Activated CD4-positive, alpha-beta T cell treated with anti-CD3 and anti-CD28 coated beads for 36 hours (primary cell): ENCODE data around the gene R3HDM2. TPM values are rescaled to one million over a fixed set of nuclear protein-coding genes. Genes with fewer than 3 reads are reported as not detected.

Experiments used
- ATAC-seq: fragments of 200-7000 bp; cut with Tn5 transposase; one replicate; pipeline ENCODE4 v1.10.0; 2021; ENCODE audit warnings: mild to moderate bottlenecking, moderate library complexity
- CTCF ChIA-PET: fragments of 350-600 bp; sonication (Branson Sonifier 250); formaldehyde crosslinking; loops from one replicate; lab custom pipeline; 2021; ENCODE audit warnings: antibody characterized with exemption; lab: Charles Lee
- POLR2A ChIA-PET: fragments of 350-600 bp; sonication (Branson Sonifier 250); formaldehyde crosslinking; loops from one replicate; lab custom pipeline; 2021; ENCODE audit warnings: antibody characterized with exemption, inconsistent platforms; lab: Charles Lee
- DNase-seq: peaks from one replicate; pipeline ENCODE4 v3.0.0-alpha.2; 2020
- H3K27ac Mint-ChIP-seq: one replicate; pipeline ENCODE4 v1.8.0; 2021; ENCODE audit warnings: mixed read lengths
- H3K27me3 Mint-ChIP-seq: one replicate; pipeline ENCODE4 v1.8.0; 2021; ENCODE audit warnings: mixed read lengths
- H3K36me3 Mint-ChIP-seq: one replicate; pipeline ENCODE4 v1.8.0; 2021; ENCODE audit warnings: low read depth, mixed read lengths
- H3K4me1 Mint-ChIP-seq: one replicate; pipeline ENCODE4 v1.8.0; 2021; ENCODE audit warnings: mixed read lengths
- H3K4me3 Mint-ChIP-seq: one replicate; pipeline ENCODE4 v1.8.0; 2021; ENCODE audit warnings: mild to moderate bottlenecking, moderate library complexity, mixed read lengths
- H3K9me3 Mint-ChIP-seq: one replicate; pipeline ENCODE4 v1.8.0; 2021; ENCODE audit warnings: low read depth, mixed read lengths
- intact Hi-C, 2 experiments: fragments of 100-400 bp; cut with DNase I in 1 of 2; cut with micrococcal nuclease in 1 of 2; formaldehyde crosslinking; loops; one replicate each; pipeline versions ENCODE4 v1.14.2 to v1.15.1; 2022 to 2024; cut with DNase I, micrococcal nuclease
- total RNA-seq, 2 experiments: library from RNA; stranded (reverse); gene quantifications; one replicate each; pipeline ENCODE4 v1.2.3, GENCODE V29; 2021

Gene R3HDM2
- total RNA-seq, 2 experiments from 2014 or later = 45.9 to 52.5 TPM

DNA sequence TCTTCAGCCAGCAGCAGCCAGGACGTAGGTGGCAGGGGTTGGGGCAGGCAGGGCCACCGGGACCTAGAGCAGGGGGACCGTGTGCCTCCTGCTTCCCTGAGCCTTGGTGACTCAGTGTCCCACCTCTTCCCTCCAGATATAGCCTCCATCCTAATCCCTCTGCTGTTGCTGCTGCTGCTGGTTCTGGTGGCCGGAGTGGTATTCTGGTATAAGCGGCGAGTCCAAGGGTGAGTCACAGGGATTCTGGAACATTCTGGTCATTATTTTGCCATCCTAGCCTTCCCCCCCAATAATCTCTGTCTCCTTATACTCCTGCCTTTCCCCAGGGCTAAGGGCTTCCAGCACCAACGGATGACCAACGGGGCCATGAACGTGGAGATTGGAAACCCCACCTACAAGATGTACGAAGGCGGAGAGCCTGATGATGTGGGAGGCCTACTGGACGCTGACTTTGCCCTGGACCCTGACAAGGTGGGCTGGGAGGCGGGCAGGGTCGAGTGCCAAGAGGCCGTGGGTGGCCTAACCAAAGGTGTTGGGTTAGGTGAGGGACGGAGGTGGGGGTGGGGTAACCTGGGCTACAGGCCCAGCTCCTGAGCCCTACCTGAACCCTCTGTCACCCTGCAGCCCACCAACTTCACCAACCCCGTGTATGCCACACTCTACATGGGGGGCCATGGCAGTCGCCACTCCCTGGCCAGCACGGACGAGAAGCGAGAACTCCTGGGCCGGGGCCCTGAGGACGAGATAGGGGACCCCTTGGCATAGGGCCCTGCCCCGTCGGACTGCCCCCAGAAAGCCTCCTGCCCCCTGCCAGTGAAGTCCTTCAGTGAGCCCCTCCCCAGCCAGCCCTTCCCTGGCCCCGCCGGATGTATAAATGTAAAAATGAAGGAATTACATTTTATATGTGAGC is 218.8 kb downstream of the R3HDM2 start:
- POLR2A ChIA-PET = no interaction called here
- intact Hi-C loops = loop anchor here in 1 of 2 experiments (2.0 kb wide), 1 partner anchor 241 kb away; no protein-coding TSS in a partner anchor
- Mint-ChIP-seq H3K9me3 (no peaks in the 10 kb centered on the region), H3K27ac (no peak overlapping the region), H3K4me1 (peaks cover 21% of the 10 kb centered on the region), H3K27me3 (peaks cover 29% of the 10 kb centered on the region), H3K36me3 (no peaks in the 10 kb centered on the region), H3K4me3 (no peak overlapping the region)
- CTCF ChIA-PET = interaction anchor here (0.6 to 4.2 kb wide), 7 partner anchors 15 to 201 kb away, joined by 3 to 167 read pairs (median 5); partner anchors contain the start of gene SHMT2
- no peak for ATAC-seq
- DNase-seq = no peak

GRCh38 chr12:57210926-57211692 is 219.7 kb downstream of the R3HDM2 start:
- H3K4me1 Mint-ChIP-seq = peaks cover 21% of the 10 kb centered on the region
- H3K4me3 Mint-ChIP-seq = no peak overlapping the region
- no peaks in the 10 kb centered on the region for H3K36me3 Mint-ChIP-seq
- H3K27me3 Mint-ChIP-seq = peaks cover 28% of the 10 kb centered on the region
- H3K9me3 Mint-ChIP-seq = no peaks in the 10 kb centered on the region
- H3K27ac Mint-ChIP-seq = no peak overlapping the region
- POLR2A ChIA-PET = no interaction called here
- ATAC-seq (no peak), DNase-seq (no peak)
- intact Hi-C loops = no loop called here
- CTCF ChIA-PET = interaction anchor here (1.0 kb wide), 1 partner anchor 45 kb away, joined by 3 read pairs; no protein-coding TSS in a partner anchor

DNA sequence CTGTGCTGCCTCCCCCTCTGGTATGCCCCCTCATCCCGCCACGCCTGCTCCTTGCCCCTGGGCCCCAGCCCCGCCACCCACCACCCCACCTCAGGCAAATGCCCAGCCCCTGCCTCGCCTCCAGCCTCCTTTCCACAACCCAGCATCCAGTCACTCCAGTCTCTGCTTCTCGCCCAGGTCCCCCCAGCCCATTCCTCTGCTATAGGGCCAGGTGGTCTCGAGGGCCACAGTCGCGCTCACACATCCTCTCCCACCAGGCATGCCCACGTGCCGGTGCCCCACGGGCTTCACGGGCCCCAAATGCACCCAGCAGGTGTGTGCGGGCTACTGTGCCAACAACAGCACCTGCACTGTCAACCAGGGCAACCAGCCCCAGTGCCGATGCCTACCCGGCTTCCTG is 220.4 kb downstream of the R3HDM2 start:
- Mint-ChIP-seq H3K4me3 (no peak overlapping the region), H3K27ac (no peak overlapping the region), H3K36me3 (no peaks in the 10 kb centered on the region), H3K9me3 (no peaks in the 10 kb centered on the region), H3K27me3 (peaks cover 22% of the 10 kb centered on the region), H3K4me1 (peaks cover 16% of the 10 kb centered on the region)
- DNase-seq (no peak), ATAC-seq (no peak)
- ChIA-PET CTCF (interaction anchor here (1.0 kb wide), 1 partner anchor 45 kb away, joined by 3 read pairs; no protein-coding TSS in a partner anchor), POLR2A (no interaction called here)
- intact Hi-C loops = no loop called here

- Mint-ChIP-seq H3K36me3 (no peaks in the 10 kb centered on the region), H3K4me1 (peaks cover 12% of the 10 kb centered on the region), H3K27me3 (peaks cover 16% of the 10 kb centered on the region), H3K4me3 (no peak overlapping the region), H3K9me3 (no peaks in the 10 kb centered on the region), H3K27ac (no peak overlapping the region)
- CTCF ChIA-PET = interaction anchor here (1.0 kb wide), 1 partner anchor 46 kb away, joined by 3 read pairs; no protein-coding TSS in a partner anchor
- intact Hi-C loops = no loop called here
- POLR2A ChIA-PET = no interaction called here
- DNase-seq (no peak), ATAC-seq (no peak)
Measured at GRCh38 chr12:57209916-57210315, 220.9 kb downstream of the R3HDM2 start.

GRCh38 chr12:57208631-57209282 is 222.1 kb downstream of the R3HDM2 start:
- CTCF ChIA-PET = interaction anchor here (0.6 to 2.7 kb wide), 2 partner anchors 34 to 363 kb away, joined by 3 to 8 read pairs; no protein-coding TSS in a partner anchor
- ATAC-seq (no peak), DNase-seq (no peak)
- no peak overlapping the region for H3K27ac Mint-ChIP-seq
- H3K4me3 Mint-ChIP-seq = no peak overlapping the region
- H3K27me3 Mint-ChIP-seq = peaks cover 5% of the 10 kb centered on the region
- intact Hi-C loops = no loop called here
- H3K9me3 Mint-ChIP-seq = no peaks in the 10 kb centered on the region
- H3K4me1 Mint-ChIP-seq = peaks cover 6% of the 10 kb centered on the region
- POLR2A ChIA-PET = no interaction called here
- no peaks in the 10 kb centered on the region for H3K36me3 Mint-ChIP-seq

GRCh38 chr12:57207731-57208630 is 222.9 kb downstream of the R3HDM2 start:
- no peaks in the 10 kb centered on the region for H3K36me3 Mint-ChIP-seq
- DNase-seq (no peak), ATAC-seq (no peak)
- POLR2A ChIA-PET = no interaction called here
- H3K27me3 Mint-ChIP-seq = no peaks in the 10 kb centered on the region
- no peaks in the 10 kb centered on the region for H3K9me3 Mint-ChIP-seq
- no peak overlapping the region for H3K4me3 Mint-ChIP-seq
- no peaks in the 10 kb centered on the region for H3K4me1 Mint-ChIP-seq
- CTCF ChIA-PET = interaction anchor here (1.3 to 2.7 kb wide), 2 partner anchors 16 to 35 kb away, joined by 3 to 8 read pairs; no protein-coding TSS in a partner anchor
- intact Hi-C loops = no loop called here
- H3K27ac Mint-ChIP-seq = no peak overlapping the region

- ATAC-seq (no peak), DNase-seq (no peak)
- ChIA-PET POLR2A (no interaction called here), CTCF (interaction anchor here (0.6 to 0.7 kb wide), 2 partner anchors 22 to 846 kb away, joined by 3 read pairs; partner anchors contain the start of gene STAT2)
- Mint-ChIP-seq H3K4me1 (no peaks in the 10 kb centered on the region), H3K9me3 (no peaks in the 10 kb centered on the region), H3K4me3 (no peak overlapping the region), H3K27me3 (no peaks in the 10 kb centered on the region), H3K27ac (no peak overlapping the region), H3K36me3 (no peaks in the 10 kb centered on the region)
- intact Hi-C loops = no loop called here
Measured at GRCh38 chr12:57205931-57206330, 224.9 kb downstream of the R3HDM2 start.

DNA sequence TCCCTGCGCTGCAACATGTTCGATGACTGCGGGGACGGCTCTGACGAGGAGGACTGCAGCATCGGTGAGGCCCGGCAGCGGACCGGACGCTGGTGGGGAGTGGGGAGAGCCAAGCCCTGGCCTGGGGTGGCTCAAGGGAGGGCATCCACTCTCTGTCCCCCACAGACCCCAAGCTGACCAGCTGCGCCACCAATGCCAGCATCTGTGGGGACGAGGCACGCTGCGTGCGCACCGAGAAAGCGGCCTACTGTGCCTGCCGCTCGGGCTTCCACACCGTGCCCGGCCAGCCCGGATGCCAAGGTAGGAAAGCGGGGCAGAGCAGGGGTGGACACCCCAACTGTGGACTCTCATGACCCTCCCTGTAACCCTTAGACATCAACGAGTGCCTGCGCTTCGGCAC is 225.7 kb downstream of the R3HDM2 start:
- no peaks in the 10 kb centered on the region for H3K9me3 Mint-ChIP-seq
- no peaks in the 10 kb centered on the region for H3K4me1 Mint-ChIP-seq
- ATAC-seq = no peak
- intact Hi-C loops = no loop called here
- H3K36me3 Mint-ChIP-seq = no peaks in the 10 kb centered on the region
- H3K27ac Mint-ChIP-seq = no peak overlapping the region
- no peaks in the 10 kb centered on the region for H3K27me3 Mint-ChIP-seq
- DNase-seq = no peak
- POLR2A ChIA-PET = no interaction called here
- CTCF ChIA-PET = interaction anchor here (0.6 kb wide), 1 partner anchor 55 kb away, joined by 3 read pairs; no protein-coding TSS in a partner anchor
- H3K4me3 Mint-ChIP-seq = no peak overlapping the region

- no peaks in the 10 kb centered on the region for H3K4me1 Mint-ChIP-seq
- no peaks in the 10 kb centered on the region for H3K36me3 Mint-ChIP-seq
- POLR2A ChIA-PET = no interaction called here
- no peak for DNase-seq
- CTCF ChIA-PET = no interaction called here
- no peaks in the 10 kb centered on the region for H3K9me3 Mint-ChIP-seq
- no peak overlapping the region for H3K4me3 Mint-ChIP-seq
- intact Hi-C loops = no loop called here
- H3K27me3 Mint-ChIP-seq = no peaks in the 10 kb centered on the region
- no peak overlapping the region for H3K27ac Mint-ChIP-seq
- no peak for ATAC-seq
Measured at GRCh38 chr12:57204454-57204853, 226.4 kb downstream of the R3HDM2 start.

DNA sequence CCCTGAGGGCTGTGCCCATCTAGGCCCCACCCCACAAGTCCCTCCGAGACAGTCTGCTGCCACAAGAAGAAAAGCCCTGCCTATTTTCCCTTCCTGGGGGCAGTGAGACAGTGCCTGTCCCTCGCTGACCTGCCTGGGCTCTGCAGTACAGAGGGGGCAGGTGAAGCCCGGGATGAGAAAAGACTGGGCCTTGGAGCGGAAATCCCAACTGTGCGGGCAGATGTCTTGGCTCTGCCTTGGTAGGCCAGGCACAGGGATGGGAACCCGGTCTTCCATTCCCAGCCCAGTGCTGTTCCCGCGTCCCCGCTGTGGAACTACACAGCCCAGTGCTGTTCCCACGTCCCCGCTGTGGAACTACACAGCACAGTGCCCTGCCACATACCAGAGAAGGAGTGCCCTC is 227.1 kb downstream of the R3HDM2 start:
- no peak for DNase-seq
- no peaks in the 10 kb centered on the region for H3K27me3 Mint-ChIP-seq
- ATAC-seq = no peak
- ChIA-PET CTCF (no interaction called here), POLR2A (no interaction called here)
- H3K36me3 Mint-ChIP-seq = no peaks in the 10 kb centered on the region
- no peaks in the 10 kb centered on the region for H3K4me1 Mint-ChIP-seq
- intact Hi-C loops = no loop called here
- H3K27ac Mint-ChIP-seq = no peak overlapping the region
- H3K9me3 Mint-ChIP-seq = no peaks in the 10 kb centered on the region
- no peak overlapping the region for H3K4me3 Mint-ChIP-seq
